NCI-H2107 treated with DMSO at 0.1 percent for 48 hours (cell line): ENCODE results near the gene KLK13.

Experiments
- DNase-seq: peaks from one replicate; lab custom pipeline; 2025; ENCODE audit not compliant: unreplicated experiment; lab: John Stamatoyannopoulos, UW

KLK13 gene

GRCh38 chr19:51093101-51093500, 28.2 kb upstream of the KLK13 start:
- no peak for DNase-seq

- no peak for DNase-seq
These were observed 27.3 kb upstream of the KLK13 start for GRCh38 chr19:51091895-51092873.

GRCh38 chr19:51091126-51091525, 26.2 kb upstream of the KLK13 start:
- no peak for DNase-seq

GRCh38 chr19:51090471-51090870, 25.6 kb upstream of the KLK13 start:
- no peak for DNase-seq

GRCh38 chr19:51089786-51090185, 24.9 kb upstream of the KLK13 start:
- no peak for DNase-seq

GRCh38 chr19:51086153-51086850, 21.4 kb upstream of the KLK13 start:
- DNase-seq = peak; percentile 29

- DNase-seq = no peak
These were observed 19.6 kb upstream of the KLK13 start for GRCh38 chr19:51084505-51084904.

- no peak for DNase-seq
These were observed 18.9 kb upstream of the KLK13 start for GRCh38 chr19:51083783-51084182.

- no peak for DNase-seq
These were observed 18.3 kb upstream of the KLK13 start for GRCh38 chr19:51083181-51083580.

- DNase-seq = no peak
These were observed 17.7 kb upstream of the KLK13 start, which contains the start of gene KLK14 for GRCh38 chr19:51082611-51083010. Gene KLK14, minus strand, starts transcription at chr19:51082887. Its CDS starts 273 bp downstream, at chr19:51082614.

GRCh38 chr19:51081476-51081875, 16.6 kb upstream of the KLK13 start:
- no peak for DNase-seq

GRCh38 chr19:51079481-51080110, 14.7 kb upstream of the KLK13 start:
- no peak for DNase-seq

- DNase-seq = no peak
These were observed 13.8 kb upstream of the KLK13 start for GRCh38 chr19:51078731-51079130.

- DNase-seq = no peak
These were observed 13.2 kb upstream of the KLK13 start for GRCh38 chr19:51078104-51078503.

GRCh38 chr19:51076631-51077213, 11.8 kb upstream of the KLK13 start:
- no peak for DNase-seq

GRCh38 chr19:51075998-51076397, 11.1 kb upstream of the KLK13 start:
- DNase-seq = no peak

- no peak for DNase-seq
These were observed 6.2 kb upstream of the KLK13 start for GRCh38 chr19:51071095-51071405.

GRCh38 chr19:51070334-51071094, 5.6 kb upstream of the KLK13 start:
- DNase-seq = no peak

GRCh38 chr19:51066393-51067186, 1.7 kb upstream of the KLK13 start:
- no peak for DNase-seq
